ENCODE measurements around the gene IL1RAPL2. TPM values are rescaled to one million over a fixed set of nuclear protein-coding genes. Genes with fewer than 3 reads are reported as not detected.

Gene IL1RAPL2
- total RNA-seq, 1 experiment from 2014 or later = not detected

- no peaks in the 10 kb centered on the region for H3K4me1 ChIP-seq (ENCODE audit: control insufficient read depth, insufficient read depth, low read length)
- intact Hi-C loops (cut with micrococcal nuclease; ENCODE audit: unreplicated experiment) = no loop called here
- no peak for TF ChIP-seq POLR2AphosphoS5 (IDR thresholded peaks at IDR 0.05; ENCODE audit: low read depth, low read length)
- no peak for TF ChIP-seq CTCF (IDR thresholded peaks at IDR 0.05)
- TF ChIP-seq SIN3A (IDR thresholded peaks at IDR 0.05; ENCODE audit: borderline replicate concordance, insufficient read depth, low read depth, low read length) = no peak
- TF ChIP-seq TCF7L2 (IDR thresholded peaks at IDR 0.05; ENCODE audit: low read depth, low read length) = no peak
- no peak for TF ChIP-seq REST (IDR thresholded peaks at IDR 0.05; ENCODE audit: insufficient read depth in 1 of 2, low read depth in 2 of 2, low read length in 1 of 2)
- no peaks in the 10 kb centered on the region for H3K9me3 ChIP-seq (ENCODE audit: control insufficient read depth, insufficient read depth, low read depth, low read length)
- H3K27me3 ChIP-seq (ENCODE audit: control insufficient read depth, insufficient read depth, low read length) = no peaks in the 10 kb centered on the region
- H3K4me3 ChIP-seq (ENCODE audit: low read depth in 2 of 2, low read length in 2 of 2) = no peak overlapping the region
- H3K27ac ChIP-seq (ENCODE audit: low read length) = no peak overlapping the region
- ATAC-seq (no peak), DNase-seq (ENCODE audit: low read depth, low spot score) (no peak)
- in situ Hi-C loops (cut with HindIII; ENCODE audit: low pct_unique_long_range_greater_than_20kb, low sequenced_read_pairs) = no loop called here
- no peaks in the 10 kb centered on the region for H3K36me3 ChIP-seq (ENCODE audit: control insufficient read depth, insufficient read depth, low read length)
- ChIA-PET CTCF (no interaction called here), POLR2A (no interaction called here)
- BruUV-seq (replicated peaks) = no TSS peak
Measured at GRCh38 chrX:105282077-105282476, 716.1 kb downstream of the IL1RAPL2 start.

- no peaks in the 10 kb centered on the region for H3K36me3 ChIP-seq (ENCODE audit: control insufficient read depth, insufficient read depth, low read length)
- H3K9me3 ChIP-seq (ENCODE audit: control insufficient read depth, insufficient read depth, low read depth, low read length) = no peaks in the 10 kb centered on the region
- no peak overlapping the region for H3K4me3 ChIP-seq (ENCODE audit: low read depth in 2 of 2, low read length in 2 of 2)
- no TSS peak for BruUV-seq (replicated peaks)
- H3K27me3 ChIP-seq (ENCODE audit: control insufficient read depth, insufficient read depth, low read length) = no peaks in the 10 kb centered on the region
- DNase-seq (ENCODE audit: low read depth, low spot score) (no peak), ATAC-seq (no peak)
- TF ChIP-seq CTCF (IDR thresholded peaks at IDR 0.05) = no peak
- TF ChIP-seq TCF7L2 (IDR thresholded peaks at IDR 0.05; ENCODE audit: low read depth, low read length) = no peak
- no peak for TF ChIP-seq POLR2AphosphoS5 (IDR thresholded peaks at IDR 0.05; ENCODE audit: low read depth, low read length)
- no peak for TF ChIP-seq REST (IDR thresholded peaks at IDR 0.05; ENCODE audit: insufficient read depth in 1 of 2, low read depth in 2 of 2, low read length in 1 of 2)
- H3K27ac ChIP-seq (ENCODE audit: low read length) = no peak overlapping the region
- in situ Hi-C loops (cut with HindIII; ENCODE audit: low pct_unique_long_range_greater_than_20kb, low sequenced_read_pairs) = no loop called here
- ChIA-PET CTCF (no interaction called here), POLR2A (no interaction called here)
- H3K4me1 ChIP-seq (ENCODE audit: control insufficient read depth, insufficient read depth, low read length) = no peaks in the 10 kb centered on the region
- intact Hi-C loops (cut with micrococcal nuclease; ENCODE audit: unreplicated experiment) = no loop called here
Measured at GRCh38 chrX:105297041-105297440, 731.0 kb downstream of the IL1RAPL2 start.
